CD8-positive, alpha-beta memory T cell (primary cell): ENCODE data around the gene MMEL1. TPM values are rescaled to one million over a fixed set of nuclear protein-coding genes. Genes with fewer than 3 reads are reported as not detected.

ENCODE experiments used
- CTCF ChIA-PET: fragments of 350-600 bp; sonication (Branson Sonifier 250); formaldehyde crosslinking; loops from one replicate; lab custom pipeline; 2021; ENCODE audit warnings: antibody characterized with exemption; lab: Charles Lee
- POLR2A ChIA-PET: fragments of 350-600 bp; sonication (Branson Sonifier 250); formaldehyde crosslinking; loops from one replicate; lab custom pipeline; 2021; ENCODE audit warnings: antibody characterized with exemption; lab: Charles Lee
- DNase-seq, 5 donors: peaks; one replicate each; pipeline versions ENCODE4 v3.0.0 to v3.0.0-alpha.2; 2020 to 2022; ENCODE audit warnings: mixed read lengths in 1 of 5
- H3K27ac ChIP-seq: one replicate; pipeline ENCODE4 v1.7.0; 2013; ENCODE audit warnings: low read depth, mild to moderate bottlenecking, low read length, moderate library complexity
- H3K27me3 ChIP-seq: 2 replicates; pipeline ENCODE4 v1.7.0; 2013; ENCODE audit warnings: low read length, mild to moderate bottlenecking; ENCODE audit not compliant: insufficient read depth, poor library complexity, severe bottlenecking
- H3K36me3 ChIP-seq: 2 replicates; pipeline ENCODE4 v1.7.0; 2013; ENCODE audit warnings: mild to moderate bottlenecking, low read length, moderate library complexity; ENCODE audit not compliant: insufficient read depth
- H3K4me1 ChIP-seq: 2 replicates; pipeline ENCODE4 v1.7.0; 2013; ENCODE audit warnings: mild to moderate bottlenecking, low read length, moderate library complexity; ENCODE audit not compliant: insufficient read depth
- H3K4me3 ChIP-seq: 2 replicates; pipeline ENCODE4 v1.7.0; 2013; ENCODE audit warnings: mild to moderate bottlenecking, low read length
- H3K9me3 ChIP-seq: 2 replicates; pipeline ENCODE4 v1.7.0; 2013; ENCODE audit warnings: mild to moderate bottlenecking, low read length
- H3K27ac Mint-ChIP-seq, 8 donors: one replicate each; pipeline ENCODE4 v1.8.0; 2020 to 2021; ENCODE audit warnings: mixed read lengths in 8 of 8, mild to moderate bottlenecking in 6 of 8, inconsistent platforms in 3 of 8, moderate library complexity in 3 of 8
- H3K27me3 Mint-ChIP-seq, 2 donors: one replicate each; pipeline ENCODE4 v1.8.0; 2020 to 2021; ENCODE audit warnings: mixed read lengths in 2 of 2, mild to moderate bottlenecking in 1 of 2, moderate library complexity in 1 of 2
- H3K36me3 Mint-ChIP-seq, 3 donors: one replicate each; pipeline ENCODE4 v1.8.0; 2020 to 2021; ENCODE audit warnings: mixed read lengths in 3 of 3, inconsistent platforms in 1 of 3, mild to moderate bottlenecking in 1 of 3
- H3K4me1 Mint-ChIP-seq, 3 donors: one replicate each; pipeline ENCODE4 v1.8.0; 2020 to 2021; ENCODE audit warnings: mixed read lengths in 3 of 3, inconsistent platforms in 1 of 3, mild to moderate bottlenecking in 1 of 3
- H3K4me3 Mint-ChIP-seq, 7 donors: one replicate each; pipeline ENCODE4 v1.8.0; 2020 to 2021; ENCODE audit warnings: mixed read lengths in 7 of 7, mild to moderate bottlenecking in 6 of 7, moderate library complexity in 4 of 7, inconsistent platforms in 2 of 7
- H3K9me3 Mint-ChIP-seq, 5 donors: one replicate each; pipeline ENCODE4 v1.8.0; 2020 to 2022; ENCODE audit warnings: mixed read lengths in 5 of 5, mild to moderate bottlenecking in 3 of 5, moderate library complexity in 2 of 5, inconsistent platforms in 1 of 5
- polyA plus RNA-seq: library from polyadenylated mRNA; unstranded; fragments of 300-500 nt; fragmentation: Illumina TruSeq; gene quantifications from one replicate; pipeline ENCODE4 v1.2.3, GENCODE V29; 2021
- total RNA-seq, 2 experiments: library from RNA; stranded (reverse); gene quantifications; one replicate each; pipeline ENCODE4 v1.2.3, GENCODE V29; 2021

The MMEL1 gene
- total and polyA plus RNA-seq, 3 experiments from 2014 or later, result 0.44 to 6.8 TPM; not detected in 1

GRCh38 chr1:2606881-2607621, 25.8 kb downstream of the MMEL1 start:
- Mint-ChIP-seq H3K36me3 (no peaks in the 10 kb centered on the region), H3K27me3 (peaks cover 1 to 5% of the 10 kb centered on the region in 2 donors), H3K4me1 (peaks cover 0 to 1% (median 0%) of the 10 kb centered on the region in 3 donors), H3K4me3 (no peak overlapping the region), H3K9me3 (no peaks in the 10 kb centered on the region), H3K27ac (no peak overlapping the region)
- Histone ChIP-seq H3K4me1 (no peaks in the 10 kb centered on the region), H3K27ac (no peak overlapping the region), H3K9me3 (no peaks in the 10 kb centered on the region), H3K4me3 (no peak overlapping the region), H3K36me3 (no peaks in the 10 kb centered on the region), H3K27me3 (no peaks in the 10 kb centered on the region)
- no peak for DNase-seq
- POLR2A ChIA-PET, result no interaction called here
- CTCF ChIA-PET, result no interaction called here

- Histone ChIP-seq H3K27ac (no peak overlapping the region), H3K36me3 (no peaks in the 10 kb centered on the region), H3K4me1 (no peaks in the 10 kb centered on the region), H3K27me3 (no peaks in the 10 kb centered on the region), H3K9me3 (no peaks in the 10 kb centered on the region), H3K4me3 (no peak overlapping the region)
- H3K4me1 Mint-ChIP-seq, result peaks cover 0 to 1% (median 0%) of the 10 kb centered on the region in 3 donors
- H3K4me3 Mint-ChIP-seq, result no peak overlapping the region
- no peak overlapping the region for H3K27ac Mint-ChIP-seq
- ChIA-PET POLR2A (no interaction called here), CTCF (no interaction called here)
- H3K36me3 Mint-ChIP-seq, result no peaks in the 10 kb centered on the region
- peaks cover 3 to 5% of the 10 kb centered on the region in 2 donors for H3K27me3 Mint-ChIP-seq
- no peaks in the 10 kb centered on the region for H3K9me3 Mint-ChIP-seq
- DNase-seq, result no peak
Observed at GRCh38 chr1:2606396-2606880, 26.4 kb downstream of the MMEL1 start.

GRCh38 chr1:2605509-2606395, 27.1 kb downstream of the MMEL1 start:
- H3K36me3 ChIP-seq, result no peaks in the 10 kb centered on the region
- H3K27me3 ChIP-seq, result no peaks in the 10 kb centered on the region
- POLR2A ChIA-PET, result no interaction called here
- H3K27me3 Mint-ChIP-seq, result peaks cover 3 to 5% of the 10 kb centered on the region in 2 donors
- H3K4me1 Mint-ChIP-seq, result peaks cover 0 to 1% (median 0%) of the 10 kb centered on the region in 3 donors
- no peak overlapping the region for H3K4me3 ChIP-seq
- no peaks in the 10 kb centered on the region for H3K4me1 ChIP-seq
- H3K36me3 Mint-ChIP-seq, result no peaks in the 10 kb centered on the region
- no peak overlapping the region for H3K4me3 Mint-ChIP-seq
- no peaks in the 10 kb centered on the region for H3K9me3 Mint-ChIP-seq
- no peak for DNase-seq
- CTCF ChIA-PET, result no interaction called here
- H3K27ac ChIP-seq, result no peak overlapping the region
- H3K9me3 ChIP-seq, result no peaks in the 10 kb centered on the region
- no peak overlapping the region for H3K27ac Mint-ChIP-seq

GRCh38 chr1:2604844-2605508, 27.8 kb downstream of the MMEL1 start:
- H3K36me3 ChIP-seq, result no peaks in the 10 kb centered on the region
- H3K4me1 Mint-ChIP-seq, result peaks cover 0 to 1% (median 0%) of the 10 kb centered on the region in 3 donors
- ChIA-PET POLR2A (no interaction called here), CTCF (no interaction called here)
- no peaks in the 10 kb centered on the region for H3K4me1 ChIP-seq
- DNase-seq, result no peak
- H3K27me3 ChIP-seq, result no peaks in the 10 kb centered on the region
- peaks cover 3 to 5% of the 10 kb centered on the region in 2 donors for H3K27me3 Mint-ChIP-seq
- no peaks in the 10 kb centered on the region for H3K9me3 Mint-ChIP-seq
- H3K27ac ChIP-seq, result no peak overlapping the region
- H3K36me3 Mint-ChIP-seq, result no peaks in the 10 kb centered on the region
- no peaks in the 10 kb centered on the region for H3K9me3 ChIP-seq
- no peak overlapping the region for H3K4me3 ChIP-seq
- H3K27ac Mint-ChIP-seq, result no peak overlapping the region
- no peak overlapping the region for H3K4me3 Mint-ChIP-seq

- Mint-ChIP-seq H3K27ac (no peak overlapping the region), H3K27me3 (peaks cover 3 to 5% of the 10 kb centered on the region in 2 donors), H3K36me3 (no peaks in the 10 kb centered on the region), H3K4me1 (peaks cover 0 to 1% (median 0%) of the 10 kb centered on the region in 3 donors), H3K4me3 (no peak overlapping the region), H3K9me3 (no peaks in the 10 kb centered on the region)
- Histone ChIP-seq H3K4me1 (no peaks in the 10 kb centered on the region), H3K27me3 (no peaks in the 10 kb centered on the region), H3K36me3 (no peaks in the 10 kb centered on the region), H3K4me3 (no peak overlapping the region), H3K9me3 (no peaks in the 10 kb centered on the region), H3K27ac (no peak overlapping the region)
- CTCF ChIA-PET, result no interaction called here
- POLR2A ChIA-PET, result no interaction called here
- DNase-seq, result peak in 1 of 5 donors; percentile 49
Observed at GRCh38 chr1:2604156-2604843, 28.5 kb downstream of the MMEL1 start.

- no peak overlapping the region for H3K27ac Mint-ChIP-seq
- no peaks in the 10 kb centered on the region for H3K36me3 ChIP-seq
- DNase-seq, result no peak
- H3K27ac ChIP-seq, result no peak overlapping the region
- H3K4me3 Mint-ChIP-seq, result no peak overlapping the region
- no peak overlapping the region for H3K4me3 ChIP-seq
- H3K36me3 Mint-ChIP-seq, result no peaks in the 10 kb centered on the region
- CTCF ChIA-PET, result no interaction called here
- POLR2A ChIA-PET, result no interaction called here
- H3K27me3 ChIP-seq, result no peaks in the 10 kb centered on the region
- peaks cover 0 to 2% (median under 1%) of the 10 kb centered on the region in 5 donors for H3K9me3 Mint-ChIP-seq
- H3K4me1 ChIP-seq, result no peaks in the 10 kb centered on the region
- H3K9me3 ChIP-seq, result no peaks in the 10 kb centered on the region
- peaks cover 0 to 1% (median 0%) of the 10 kb centered on the region in 3 donors for H3K4me1 Mint-ChIP-seq
- H3K27me3 Mint-ChIP-seq, result peaks cover 3 to 5% of the 10 kb centered on the region in 2 donors
Observed at GRCh38 chr1:2603521-2604155, 29.2 kb downstream of the MMEL1 start.

- Histone ChIP-seq H3K4me3 (no peak overlapping the region), H3K36me3 (no peaks in the 10 kb centered on the region), H3K4me1 (no peaks in the 10 kb centered on the region), H3K9me3 (no peaks in the 10 kb centered on the region), H3K27me3 (no peaks in the 10 kb centered on the region), H3K27ac (no peak overlapping the region)
- no peak for DNase-seq
- Mint-ChIP-seq H3K27me3 (peaks cover 3 to 5% of the 10 kb centered on the region in 2 donors), H3K4me3 (no peak overlapping the region), H3K4me1 (no peaks in the 10 kb centered on the region), H3K27ac (peak overlapping the region in 1 of 8 donors; percentile 37), H3K36me3 (no peaks in the 10 kb centered on the region), H3K9me3 (peaks cover 0 to 4% (median 3%) of the 10 kb centered on the region in 5 donors)
- ChIA-PET POLR2A (no interaction called here), CTCF (no interaction called here)
Observed at GRCh38 chr1:2602866-2603520, 29.8 kb downstream of the MMEL1 start.
